Neural progenitor cell (in vitro differentiated cells): ENCODE data around the gene AP4E1. TPM values are rescaled to one million over a fixed set of nuclear protein-coding genes. Genes with fewer than 3 reads are reported as not detected.

Source experiments
- DNase-seq: peaks from one replicate; pipeline ENCODE4 v3.0.0-alpha.2; 2016; ENCODE audit warnings: low spot score
- H2AFZ ChIP-seq: fragments of 200-600 bp; sonication (generic); replicated peaks from 2 replicates; pipeline ENCODE4 v1.6.1; 2016; ENCODE audit warnings: antibody characterized with exemption
- H3F3A ChIP-seq: fragments of 200-600 bp; sonication (generic); 2 replicates; pipeline ENCODE4 v1.6.1; 2016; ENCODE audit warnings: antibody characterized with exemption, low read depth
- H3K27ac ChIP-seq: fragments of 200-600 bp; sonication (generic); 2 replicates; pipeline ENCODE4 v1.5.1; 2016; ENCODE audit warnings: mild to moderate bottlenecking
- H3K27me3 ChIP-seq: fragments of 200-600 bp; sonication (generic); 2 replicates; pipeline ENCODE4 v1.6.1; 2016; ENCODE audit warnings: mild to moderate bottlenecking, moderate library complexity
- H3K36me3 ChIP-seq: fragments of 200-600 bp; sonication (generic); 2 replicates; pipeline ENCODE4 v1.5.1; 2016
- H3K4me1 ChIP-seq: fragments of 200-600 bp; sonication (generic); 2 replicates; pipeline ENCODE4 v1.6.1; 2016; ENCODE audit warnings: mixed run types
- H3K4me2 ChIP-seq: fragments of 200-600 bp; sonication (generic); 2 replicates; pipeline ENCODE4 v1.6.1; 2016
- H3K4me3 ChIP-seq: fragments of 200-600 bp; sonication (generic); 2 replicates; pipeline ENCODE4 v1.5.1; 2016
- H3K79me2 ChIP-seq: fragments of 200-600 bp; sonication (generic); 2 replicates; pipeline ENCODE4 v1.6.1; 2016; ENCODE audit warnings: low read depth
- H3K9ac ChIP-seq: fragments of 200-600 bp; sonication (generic); 2 replicates; pipeline ENCODE4 v1.6.1; 2016
- H3K9me3 ChIP-seq: fragments of 200-600 bp; sonication (generic); 2 replicates; pipeline ENCODE4 v1.5.1; 2016; ENCODE audit warnings: low read depth
- H4K20me1 ChIP-seq: fragments of 200-600 bp; sonication (generic); 2 replicates; pipeline ENCODE4 v1.6.1; 2016; ENCODE audit warnings: low read depth
- H3K27ac Mint-ChIP-seq: 3 replicates; pipeline ENCODE4 v1.8.0; 2021; ENCODE audit warnings: mixed read lengths
- H3K27me3 Mint-ChIP-seq: 2 replicates; pipeline ENCODE4 v1.8.0; 2022; ENCODE audit warnings: low read depth, mild to moderate bottlenecking, inconsistent platforms, moderate library complexity, mixed read lengths; ENCODE audit not compliant: insufficient read depth
- H3K36me3 Mint-ChIP-seq: 3 replicates; pipeline ENCODE4 v1.8.0; 2021; ENCODE audit warnings: mixed read lengths
- H3K4me1 Mint-ChIP-seq: 3 replicates; pipeline ENCODE4 v1.8.0; 2021; ENCODE audit warnings: mixed read lengths
- H3K4me3 Mint-ChIP-seq: 3 replicates; pipeline ENCODE4 v1.8.0; 2021; ENCODE audit warnings: mild to moderate bottlenecking, moderate library complexity, mixed read lengths
- H3K9me3 Mint-ChIP-seq: 3 replicates; pipeline ENCODE4 v1.8.0; 2020; ENCODE audit warnings: mixed read lengths
- EZH2 ChIP-seq: fragments of 200-600 bp; sonication (generic); IDR thresholded peaks from 2 replicates; pipeline ENCODE4 v1.6.1; 2017; ENCODE audit warnings: antibody characterized with exemption, mild to moderate bottlenecking, moderate library complexity
- EZH2phosphoT487 ChIP-seq: fragments of 200-600 bp; sonication (generic); IDR thresholded peaks from 2 replicates; pipeline ENCODE4 v1.6.1; 2017; ENCODE audit warnings: antibody characterized with exemption
- total RNA-seq: library from RNA; depleted of rRNA; stranded (reverse); fragments of >200 nt; gene quantifications from 2 replicates; pipeline ENCODE4 v1.2.3, GENCODE V29; 2015; ENCODE audit warnings: low replicate concordance
- TF ChIP-seq, protein P1 (sequence below): fragments of 200-600 bp; sonication (generic); IDR thresholded peaks from 2 replicates; pipeline ENCODE4 v1.5.1; 2017; ENCODE audit warnings: antibody characterized with exemption, mild to moderate bottlenecking

AP4E1 gene
- total RNA-seq, 1 donor from 2014 or later = 14.0 TPM

DNA sequence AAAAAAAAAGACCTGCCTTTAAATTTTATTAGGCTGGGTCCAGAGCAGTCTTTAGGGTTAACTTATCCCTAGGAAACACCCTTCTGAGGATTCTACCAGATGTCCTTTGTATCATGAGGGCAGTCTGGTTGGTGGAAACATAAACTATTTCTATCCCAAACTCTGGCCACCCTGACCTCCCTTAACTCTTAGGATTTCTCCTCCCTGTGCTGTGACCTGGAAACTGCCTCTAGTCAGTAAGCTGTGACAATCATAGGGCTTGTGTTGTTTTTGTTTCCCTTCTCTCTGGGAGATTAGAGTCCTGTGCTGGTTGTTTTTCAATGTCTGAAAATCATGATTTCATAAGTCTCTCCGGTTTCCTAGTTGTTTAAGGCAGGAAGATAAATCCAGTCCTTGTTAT is 108.1 kb downstream of the AP4E1 start:
- H3F3A ChIP-seq = no peaks in the 10 kb centered on the region
- H3K27me3 Mint-ChIP-seq = no peaks in the 10 kb centered on the region
- H3K27ac ChIP-seq = no peak overlapping the region
- DNase-seq = no peak
- H3K4me1 Mint-ChIP-seq = no peaks in the 10 kb centered on the region
- no peaks in the 10 kb centered on the region for H3K4me1 ChIP-seq
- no peak overlapping the region for H2AFZ ChIP-seq
- no peak overlapping the region for H3K27ac Mint-ChIP-seq
- H3K4me3 ChIP-seq = no peak overlapping the region
- no peaks in the 10 kb centered on the region for H3K27me3 ChIP-seq
- H3K9ac ChIP-seq = no peak overlapping the region
- TF ChIP-seq, protein P1, sequence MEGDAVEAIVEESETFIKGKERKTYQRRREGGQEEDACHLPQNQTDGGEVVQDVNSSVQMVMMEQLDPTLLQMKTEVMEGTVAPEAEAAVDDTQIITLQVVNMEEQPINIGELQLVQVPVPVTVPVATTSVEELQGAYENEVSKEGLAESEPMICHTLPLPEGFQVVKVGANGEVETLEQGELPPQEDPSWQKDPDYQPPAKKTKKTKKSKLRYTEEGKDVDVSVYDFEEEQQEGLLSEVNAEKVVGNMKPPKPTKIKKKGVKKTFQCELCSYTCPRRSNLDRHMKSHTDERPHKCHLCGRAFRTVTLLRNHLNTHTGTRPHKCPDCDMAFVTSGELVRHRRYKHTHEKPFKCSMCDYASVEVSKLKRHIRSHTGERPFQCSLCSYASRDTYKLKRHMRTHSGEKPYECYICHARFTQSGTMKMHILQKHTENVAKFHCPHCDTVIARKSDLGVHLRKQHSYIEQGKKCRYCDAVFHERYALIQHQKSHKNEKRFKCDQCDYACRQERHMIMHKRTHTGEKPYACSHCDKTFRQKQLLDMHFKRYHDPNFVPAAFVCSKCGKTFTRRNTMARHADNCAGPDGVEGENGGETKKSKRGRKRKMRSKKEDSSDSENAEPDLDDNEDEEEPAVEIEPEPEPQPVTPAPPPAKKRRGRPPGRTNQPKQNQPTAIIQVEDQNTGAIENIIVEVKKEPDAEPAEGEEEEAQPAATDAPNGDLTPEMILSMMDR = no peak
- TF ChIP-seq EZH2phosphoT487 (no peak), EZH2 (no peak)
- H3K9me3 ChIP-seq = no peaks in the 10 kb centered on the region
- no peak overlapping the region for H3K4me2 ChIP-seq
- H3K36me3 ChIP-seq = no peaks in the 10 kb centered on the region
- no peaks in the 10 kb centered on the region for H4K20me1 ChIP-seq
- H3K4me3 Mint-ChIP-seq = no peak overlapping the region
- H3K79me2 ChIP-seq = no peaks in the 10 kb centered on the region
- H3K9me3 Mint-ChIP-seq = peaks cover 9% of the 10 kb centered on the region
- no peaks in the 10 kb centered on the region for H3K36me3 Mint-ChIP-seq

DNA sequence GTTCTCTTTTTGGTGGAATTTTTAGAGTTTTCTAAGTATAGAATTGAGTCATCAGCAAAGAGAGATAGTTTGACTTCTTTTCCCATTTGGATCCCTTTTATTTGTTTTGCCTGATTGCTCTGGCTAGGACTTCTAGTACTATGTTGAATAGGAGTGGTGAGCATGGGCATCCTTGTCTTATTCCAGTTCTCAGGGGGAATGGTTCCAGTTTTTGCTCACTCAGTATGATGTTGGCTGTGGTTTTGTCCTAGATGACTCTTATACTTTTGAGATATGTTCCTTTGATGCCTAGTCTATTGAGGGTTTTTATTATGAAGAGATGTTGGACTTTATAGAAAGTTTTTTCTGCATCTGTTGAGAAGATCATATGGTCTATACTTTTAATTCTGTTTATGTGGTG is 113.7 kb downstream of the AP4E1 start:
- peaks cover 9% of the 10 kb centered on the region for H3K9me3 Mint-ChIP-seq
- H3K27ac ChIP-seq = no peak overlapping the region
- no peaks in the 10 kb centered on the region for H3K4me1 ChIP-seq
- no peaks in the 10 kb centered on the region for H4K20me1 ChIP-seq
- H3K36me3 Mint-ChIP-seq = no peaks in the 10 kb centered on the region
- no peaks in the 10 kb centered on the region for H3K4me1 Mint-ChIP-seq
- no peak for TF ChIP-seq EZH2phosphoT487
- no peak overlapping the region for H2AFZ ChIP-seq
- H3K27me3 ChIP-seq = no peaks in the 10 kb centered on the region
- no peaks in the 10 kb centered on the region for H3K79me2 ChIP-seq
- no peaks in the 10 kb centered on the region for H3F3A ChIP-seq
- H3K36me3 ChIP-seq = no peaks in the 10 kb centered on the region
- no peak for DNase-seq
- no peaks in the 10 kb centered on the region for H3K27me3 Mint-ChIP-seq
- no peak overlapping the region for H3K4me2 ChIP-seq
- no peak overlapping the region for H3K9ac ChIP-seq
- no peak overlapping the region for H3K4me3 ChIP-seq
- H3K4me3 Mint-ChIP-seq = no peak overlapping the region
- H3K9me3 ChIP-seq = no peaks in the 10 kb centered on the region
- no peak overlapping the region for H3K27ac Mint-ChIP-seq

DNA sequence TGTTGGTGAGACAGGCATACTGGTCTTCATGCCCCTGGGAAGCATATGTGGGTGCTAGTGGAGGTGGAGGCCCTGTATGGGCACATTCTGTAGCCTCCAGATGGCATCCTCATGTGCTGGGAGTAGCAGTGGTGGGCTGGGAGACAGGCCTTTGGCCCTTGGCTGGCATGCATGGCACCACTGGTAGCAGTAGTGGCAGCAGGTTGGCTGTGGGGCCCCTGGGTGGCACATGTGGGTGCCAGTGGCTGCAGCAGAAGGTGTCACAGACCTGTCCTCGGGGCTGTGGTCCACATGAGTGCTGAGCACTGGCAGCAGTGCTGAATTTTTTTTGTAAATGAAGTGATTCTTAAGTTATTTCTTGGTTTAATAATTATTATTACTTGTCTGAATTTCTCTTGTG is 115.0 kb downstream of the AP4E1 start:
- Histone ChIP-seq H3K4me2 (no peak overlapping the region), H4K20me1 (no peaks in the 10 kb centered on the region), H3K9me3 (no peaks in the 10 kb centered on the region), H3K36me3 (no peaks in the 10 kb centered on the region), H3K27me3 (no peaks in the 10 kb centered on the region), H3K9ac (no peak overlapping the region), H3F3A (no peaks in the 10 kb centered on the region), H2AFZ (no peak overlapping the region), H3K4me1 (no peaks in the 10 kb centered on the region), H3K79me2 (no peaks in the 10 kb centered on the region), H3K4me3 (no peak overlapping the region), H3K27ac (no peak overlapping the region)
- Mint-ChIP-seq H3K27me3 (no peaks in the 10 kb centered on the region), H3K4me1 (no peaks in the 10 kb centered on the region), H3K27ac (no peak overlapping the region), H3K9me3 (peaks cover 15% of the 10 kb centered on the region), H3K36me3 (no peaks in the 10 kb centered on the region), H3K4me3 (no peak overlapping the region)
- no peak for DNase-seq
- no peak for TF ChIP-seq EZH2phosphoT487
- TF ChIP-seq, protein P1 = no peak
- no peak for TF ChIP-seq EZH2

DNA sequence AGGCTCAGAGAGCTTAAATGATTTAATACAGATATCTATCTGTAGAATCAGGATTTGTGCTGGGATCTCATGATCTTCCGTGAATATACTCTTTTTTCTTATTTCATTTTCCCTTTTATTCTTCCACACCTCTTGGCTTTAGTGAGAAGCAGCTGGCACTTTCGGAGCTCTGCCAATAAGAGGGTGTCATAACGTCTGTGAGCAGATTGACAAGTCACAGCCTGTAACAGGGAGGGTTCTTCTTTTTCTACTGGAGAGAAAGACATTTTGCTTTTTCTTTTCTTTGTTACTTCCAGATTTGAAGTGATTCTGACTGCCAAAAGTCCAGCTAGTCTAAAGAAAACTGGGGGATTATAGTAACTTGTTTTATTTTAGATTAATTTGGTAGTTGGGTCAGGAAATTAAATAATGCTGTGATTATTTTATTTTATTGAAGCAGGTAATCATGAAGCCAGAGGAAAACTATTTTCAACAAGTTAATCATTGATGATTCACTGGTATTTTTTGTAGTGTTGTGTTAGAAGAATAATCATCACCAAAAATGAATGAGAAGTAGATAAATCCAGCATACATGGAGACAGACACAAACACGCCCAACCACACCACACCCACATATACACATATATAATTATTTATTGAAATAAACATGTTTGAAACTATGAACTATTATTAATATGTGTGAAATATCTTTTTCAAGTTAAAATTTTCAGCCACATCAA is 116.4 kb downstream of the AP4E1 start:
- H3K9me3 ChIP-seq = no peaks in the 10 kb centered on the region
- H3K27me3 Mint-ChIP-seq = no peaks in the 10 kb centered on the region

More for the DNA sequence above, 116.4 kb downstream of the AP4E1 start:
- Mint-ChIP-seq H3K4me1 (no peaks in the 10 kb centered on the region), H3K9me3 (peaks cover 6% of the 10 kb centered on the region), H3K4me3 (no peak overlapping the region), H3K36me3 (no peaks in the 10 kb centered on the region), H3K27ac (no peak overlapping the region)
- no peaks in the 10 kb centered on the region for H3K27me3 ChIP-seq
- no peak for DNase-seq
- no peak overlapping the region for H3K4me2 ChIP-seq
- H3K4me3 ChIP-seq = no peak overlapping the region
- H3K4me1 ChIP-seq = no peaks in the 10 kb centered on the region
- H3K9ac ChIP-seq = no peak overlapping the region
- H3K79me2 ChIP-seq = no peaks in the 10 kb centered on the region
- no peaks in the 10 kb centered on the region for H3K36me3 ChIP-seq
- no peaks in the 10 kb centered on the region for H4K20me1 ChIP-seq
- no peak overlapping the region for H2AFZ ChIP-seq
- H3K27ac ChIP-seq = no peak overlapping the region
- TF ChIP-seq, protein P1 = no peak
- TF ChIP-seq EZH2phosphoT487 = no peak
- TF ChIP-seq EZH2 = no peak
- no peaks in the 10 kb centered on the region for H3F3A ChIP-seq
